ENCODE measurements around the gene BRI3BP.
"Not testable (repeated sequence)": the region's sequence is repeated elsewhere in the genome, so short reads cannot be mapped to it uniquely, and the experiment has no call there.

The BRI3BP gene

GRCh38 chr12:125074294-125074693 lies 80.8 kb downstream of the BRI3BP start:
- not testable (repeated sequence) for H3K9me3 ChIP-seq (ENCODE audit: insufficient read depth, low read depth, low read length); H3K9ac ChIP-seq (ENCODE audit: low read length); H2AK5ac ChIP-seq (ENCODE audit: low read length); DNase-seq; H3K27ac ChIP-seq (ENCODE audit: low read depth, low read length); H3K4me2 ChIP-seq (ENCODE audit: low read length); H2AFZ ChIP-seq (ENCODE audit: insufficient read depth, low read length, poor library complexity); H3K4me1 ChIP-seq (ENCODE audit: control insufficient read depth in 1 of 2, insufficient read depth in 2 of 2, low read length in 2 of 2); H3K79me1 ChIP-seq (ENCODE audit: low read length); H3K79me2 ChIP-seq (ENCODE audit: control insufficient read depth, insufficient read depth, low read length, poor library complexity); H3K4ac ChIP-seq (ENCODE audit: low read depth, low read length); H4K91ac ChIP-seq (ENCODE audit: low read depth, low read length); H3K4me3 ChIP-seq (ENCODE audit: low read depth, low read length); H2BK12ac ChIP-seq (ENCODE audit: low read length); H3K14ac ChIP-seq (ENCODE audit: low read length); H4K12ac ChIP-seq (ENCODE audit: low read depth, low read length); H4K8ac ChIP-seq (ENCODE audit: low read depth, low read length); H3K18ac ChIP-seq (ENCODE audit: low read length); H2BK120ac ChIP-seq (ENCODE audit: insufficient read depth, low read length, poor library complexity); H2BK5ac ChIP-seq (ENCODE audit: low read depth, low read length, poor library complexity); H3K23ac ChIP-seq (ENCODE audit: low read length); H3K27me3 ChIP-seq (ENCODE audit: insufficient read depth, low read length)
- peaks cover 10 to 14% of the 10 kb centered on the region in 2 experiments for H3K36me3 ChIP-seq (ENCODE audit: control insufficient read depth in 1 of 2, insufficient read depth in 2 of 2, low read length in 2 of 2)
- WGBS (ENCODE audit: extremely low coverage, insufficient coverage, insufficient read length) = no CpG with 5 or more reads among the region's 2 CpGs

- Histone ChIP-seq H3K4ac (ENCODE audit: low read depth, low read length) (no peak overlapping the region), H3K36me3 (ENCODE audit: control insufficient read depth in 1 of 2, insufficient read depth in 2 of 2, low read length in 2 of 2) (peaks cover 10 to 14% of the 10 kb centered on the region in 2 experiments), H2BK120ac (ENCODE audit: insufficient read depth, low read length, poor library complexity) (no peak overlapping the region), H2AK5ac (ENCODE audit: low read length) (no peak overlapping the region), H2BK5ac (ENCODE audit: low read depth, low read length, poor library complexity) (no peak overlapping the region), H3K79me2 (ENCODE audit: control insufficient read depth, insufficient read depth, low read length, poor library complexity) (no peaks in the 10 kb centered on the region), H4K12ac (ENCODE audit: low read depth, low read length) (no peak overlapping the region), H3K27me3 (ENCODE audit: insufficient read depth, low read length) (no peaks in the 10 kb centered on the region), H3K9me3 (ENCODE audit: insufficient read depth, low read depth, low read length) (no peaks in the 10 kb centered on the region), H3K4me1 (ENCODE audit: control insufficient read depth in 1 of 2, insufficient read depth in 2 of 2, low read length in 2 of 2) (peaks cover 0 to 2% of the 10 kb centered on the region in 2 experiments), H4K91ac (ENCODE audit: low read depth, low read length) (no peak overlapping the region), H3K9ac (ENCODE audit: low read length) (no peak overlapping the region), H3K27ac (ENCODE audit: low read depth, low read length) (no peak overlapping the region), H3K18ac (ENCODE audit: low read length) (no peak overlapping the region), H4K8ac (ENCODE audit: low read depth, low read length) (no peak overlapping the region), H3K4me2 (ENCODE audit: low read length) (no peak overlapping the region), H3K79me1 (ENCODE audit: low read length) (no peaks in the 10 kb centered on the region), H3K4me3 (ENCODE audit: low read depth, low read length) (no peak overlapping the region), H3K14ac (ENCODE audit: low read length) (no peak overlapping the region), H2AFZ (ENCODE audit: insufficient read depth, low read length, poor library complexity) (no peak overlapping the region), H2BK12ac (ENCODE audit: low read length) (no peak overlapping the region), H3K23ac (ENCODE audit: low read length) (no peak overlapping the region)
- WGBS (ENCODE audit: extremely low coverage, insufficient coverage, insufficient read length) = no CpG with 5 or more reads among the region's 6 CpGs
- no peak for DNase-seq
Observed at GRCh38 chr12:125076103-125076502, 82.7 kb downstream of the BRI3BP start.

- Histone ChIP-seq H3K18ac (ENCODE audit: low read length) (no peak overlapping the region), H3K4me2 (ENCODE audit: low read length) (no peak overlapping the region), H4K8ac (ENCODE audit: low read depth, low read length) (no peak overlapping the region), H3K4me1 (ENCODE audit: control insufficient read depth in 1 of 2, insufficient read depth in 2 of 2, low read length in 2 of 2) (peaks cover 0 to 2% of the 10 kb centered on the region in 2 experiments), H3K14ac (ENCODE audit: low read length) (no peak overlapping the region), H2BK12ac (ENCODE audit: low read length) (no peak overlapping the region), H3K79me1 (ENCODE audit: low read length) (no peaks in the 10 kb centered on the region), H4K12ac (ENCODE audit: low read depth, low read length) (no peak overlapping the region), H3K27me3 (ENCODE audit: insufficient read depth, low read length) (no peaks in the 10 kb centered on the region), H3K4ac (ENCODE audit: low read depth, low read length) (no peak overlapping the region), H3K9me3 (ENCODE audit: insufficient read depth, low read depth, low read length) (no peaks in the 10 kb centered on the region), H3K36me3 (ENCODE audit: control insufficient read depth in 1 of 2, insufficient read depth in 2 of 2, low read length in 2 of 2) (peaks cover 10 to 16% of the 10 kb centered on the region in 2 experiments), H3K79me2 (ENCODE audit: control insufficient read depth, insufficient read depth, low read length, poor library complexity) (no peaks in the 10 kb centered on the region), H3K27ac (ENCODE audit: low read depth, low read length) (no peak overlapping the region), H3K9ac (ENCODE audit: low read length) (no peak overlapping the region), H4K91ac (ENCODE audit: low read depth, low read length) (no peak overlapping the region), H3K23ac (ENCODE audit: low read length) (no peak overlapping the region), H3K4me3 (ENCODE audit: low read depth, low read length) (no peak overlapping the region), H2AFZ (ENCODE audit: insufficient read depth, low read length, poor library complexity) (no peak overlapping the region), H2AK5ac (ENCODE audit: low read length) (no peak overlapping the region), H2BK5ac (ENCODE audit: low read depth, low read length, poor library complexity) (no peak overlapping the region), H2BK120ac (ENCODE audit: insufficient read depth, low read length, poor library complexity) (no peak overlapping the region)
- no CpG with 5 or more reads among the region's 10 CpGs for WGBS (ENCODE audit: extremely low coverage, insufficient coverage, insufficient read length)
- DNase-seq = no peak
Observed at GRCh38 chr12:125079084-125079483, 85.6 kb downstream of the BRI3BP start.

- H4K8ac ChIP-seq (ENCODE audit: low read depth, low read length) = no peak overlapping the region
- H2BK12ac ChIP-seq (ENCODE audit: low read length) = no peak overlapping the region
- no peak overlapping the region for H3K18ac ChIP-seq (ENCODE audit: low read length)
- no peak overlapping the region for H3K4me3 ChIP-seq (ENCODE audit: low read depth, low read length)
- H3K36me3 ChIP-seq (ENCODE audit: control insufficient read depth in 1 of 2, insufficient read depth in 2 of 2, low read length in 2 of 2) = peaks cover 11 to 16% of the 10 kb centered on the region in 2 experiments
- peak; percentile 87 to 89 for DNase-seq
- H3K79me1 ChIP-seq (ENCODE audit: low read length) = no peaks in the 10 kb centered on the region
- no peak overlapping the region for H3K27ac ChIP-seq (ENCODE audit: low read depth, low read length)
- H4K12ac ChIP-seq (ENCODE audit: low read depth, low read length) = no peak overlapping the region
- WGBS (ENCODE audit: extremely low coverage, insufficient coverage, insufficient read length) = no CpG with 5 or more reads among the region's 15 CpGs
- peaks cover 0 to 2% of the 10 kb centered on the region in 2 experiments for H3K4me1 ChIP-seq (ENCODE audit: control insufficient read depth in 1 of 2, insufficient read depth in 2 of 2, low read length in 2 of 2)
- no peak overlapping the region for H3K9ac ChIP-seq (ENCODE audit: low read length)
- no peak overlapping the region for H4K91ac ChIP-seq (ENCODE audit: low read depth, low read length)
- no peaks in the 10 kb centered on the region for H3K79me2 ChIP-seq (ENCODE audit: control insufficient read depth, insufficient read depth, low read length, poor library complexity)
- no peak overlapping the region for H2AK5ac ChIP-seq (ENCODE audit: low read length)
- no peak overlapping the region for H3K23ac ChIP-seq (ENCODE audit: low read length)
- no peak overlapping the region for H2AFZ ChIP-seq (ENCODE audit: insufficient read depth, low read length, poor library complexity)
- no peaks in the 10 kb centered on the region for H3K27me3 ChIP-seq (ENCODE audit: insufficient read depth, low read length)
- no peaks in the 10 kb centered on the region for H3K9me3 ChIP-seq (ENCODE audit: insufficient read depth, low read depth, low read length)
- H3K4me2 ChIP-seq (ENCODE audit: low read length) = no peak overlapping the region
- no peak overlapping the region for H2BK5ac ChIP-seq (ENCODE audit: low read depth, low read length, poor library complexity)
- no peak overlapping the region for H3K4ac ChIP-seq (ENCODE audit: low read depth, low read length)
- H2BK120ac ChIP-seq (ENCODE audit: insufficient read depth, low read length, poor library complexity) = no peak overlapping the region
- no peak overlapping the region for H3K14ac ChIP-seq (ENCODE audit: low read length)
Observed at GRCh38 chr12:125079648-125080645, 86.5 kb downstream of the BRI3BP start.

All from trophoblast cell (in vitro differentiated cells and primary cell).